GM19455 (cell line): ENCODE measurements around the gene NCLN.

Experiments
- ATAC-seq: cut with Tn5 transposase; IDR thresholded peaks from one replicate; pipeline ENCODE4 v1.9.1; 2021; ENCODE audit not compliant: unreplicated experiment

Gene NCLN

DNA sequence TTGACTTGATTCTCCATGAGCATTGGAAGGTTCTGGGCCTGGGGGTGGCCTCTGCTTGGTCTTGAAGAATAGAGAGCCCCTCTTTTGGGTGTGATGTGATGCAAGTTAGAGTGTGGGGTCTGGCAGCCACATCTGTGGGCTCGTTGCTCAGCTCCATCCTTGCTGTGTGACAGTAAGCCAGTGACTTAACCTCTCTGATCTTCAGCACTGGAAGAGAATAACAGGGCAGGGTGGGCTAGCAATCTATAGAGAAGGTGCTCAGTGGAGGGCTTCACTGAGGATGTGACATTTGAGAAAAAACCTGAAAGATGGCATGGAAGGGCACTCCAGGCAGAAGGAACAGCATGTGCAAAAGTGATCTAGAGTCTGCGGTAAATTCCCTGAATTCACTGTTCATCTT, 66.9 kb downstream of the NCLN start:
- no peak for ATAC-seq

DNA sequence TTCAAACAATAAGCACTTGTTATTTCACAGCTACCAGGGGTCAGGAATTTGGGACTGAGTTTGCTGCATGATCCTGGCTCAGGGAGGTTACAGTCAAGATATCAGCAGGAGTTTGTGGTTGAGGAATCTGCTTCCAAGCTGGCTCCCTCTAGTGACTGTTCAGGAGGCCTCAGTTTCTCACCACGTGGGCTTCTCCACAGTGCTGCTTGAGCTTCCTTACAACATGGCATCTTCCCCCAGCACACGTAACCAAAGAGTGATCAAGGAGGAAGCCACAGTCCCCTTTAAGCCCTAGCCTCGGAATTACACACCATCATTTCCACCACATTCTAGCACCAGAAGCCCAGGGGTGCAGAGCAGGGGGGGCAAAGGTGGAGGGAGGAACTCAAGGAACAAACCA, 67.5 kb downstream of the NCLN start:
- ATAC-seq, result no peak

DNA sequence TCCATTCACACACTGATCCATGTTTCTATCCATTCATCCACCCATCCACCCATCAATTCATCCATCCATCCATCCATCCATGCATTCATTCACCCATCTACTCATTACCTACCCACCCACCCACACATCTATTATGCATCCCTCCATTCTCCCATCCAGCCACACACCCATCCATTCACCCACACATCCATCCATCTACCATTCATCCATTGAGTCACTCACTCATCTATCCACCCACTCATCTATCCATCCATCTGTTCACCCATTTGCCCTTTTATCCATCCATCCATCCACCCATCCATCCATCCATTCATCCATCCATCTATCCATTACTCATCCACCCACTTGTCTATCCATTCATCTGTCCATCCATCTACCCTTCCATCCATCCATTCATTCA, 68.8 kb downstream of the NCLN start:
- no peak for ATAC-seq

DNA sequence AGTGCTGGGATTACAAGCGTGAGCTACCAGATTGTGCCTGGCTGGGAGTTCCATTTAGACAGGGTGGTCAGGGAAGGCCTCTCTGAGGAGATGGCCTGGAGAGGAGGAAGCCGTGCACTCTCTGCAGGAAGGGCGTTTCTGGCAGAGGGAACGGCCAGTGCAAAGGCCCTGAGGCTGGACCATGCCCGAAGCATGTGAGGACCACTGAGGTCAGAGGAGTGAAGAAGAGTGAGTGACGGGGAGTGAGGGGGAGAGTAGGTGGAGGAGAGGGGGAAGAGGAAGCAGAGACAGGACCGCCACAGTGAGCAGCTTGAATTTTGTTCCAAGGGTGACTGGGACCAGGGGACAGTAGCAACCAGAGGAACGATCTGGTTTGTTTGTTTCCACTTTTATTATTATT, 71.3 kb downstream of the NCLN start:
- no peak for ATAC-seq
